ENCODE data around the gene ACSS2. TPM values are rescaled to one million over a fixed set of nuclear protein-coding genes. Genes with fewer than 3 reads are reported as not detected.

The ACSS2 gene
- polyA plus RNA-seq, 2 of the 4 experiments (the other 2 are of a cell fraction): 22.1 to 24.1 TPM

GRCh38 chr20:34848597-34848996, 27.8 kb upstream of the ACSS2 start (continued):
- no peak for TF ChIP-seq CTCF (IDR thresholded peaks at IDR 0.05)

- no peak for ATAC-seq
- H3K9me3 ChIP-seq: no peaks in the 10 kb centered on the region
- no peak overlapping the region for H3K4me3 ChIP-seq
- no peak for FAIRE-seq
- no peak for DNase-seq (ENCODE audit: low read depth in 1 of 2, low spot score in 1 of 2)
- ChIA-PET CTCF (interaction anchor here (0.8 to 1.9 kb wide), 3 partner anchors 12 to 24 kb away, joined by 3 to 13 read pairs (median 4); no protein-coding TSS in a partner anchor), POLR2A (no interaction called here)
- no peak for TF ChIP-seq EHMT2 (IDR thresholded peaks at IDR 0.05; ENCODE audit: low read depth)
- TF ChIP-seq, protein P1, sequence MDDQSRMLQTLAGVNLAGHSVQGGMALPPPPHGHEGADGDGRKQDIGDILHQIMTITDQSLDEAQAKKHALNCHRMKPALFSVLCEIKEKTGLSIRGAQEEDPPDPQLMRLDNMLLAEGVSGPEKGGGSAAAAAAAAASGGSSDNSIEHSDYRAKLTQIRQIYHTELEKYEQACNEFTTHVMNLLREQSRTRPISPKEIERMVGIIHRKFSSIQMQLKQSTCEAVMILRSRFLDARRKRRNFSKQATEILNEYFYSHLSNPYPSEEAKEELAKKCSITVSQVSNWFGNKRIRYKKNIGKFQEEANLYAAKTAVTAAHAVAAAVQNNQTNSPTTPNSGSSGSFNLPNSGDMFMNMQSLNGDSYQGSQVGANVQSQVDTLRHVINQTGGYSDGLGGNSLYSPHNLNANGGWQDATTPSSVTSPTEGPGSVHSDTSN (IDR thresholded peaks at IDR 0.05): no peak
- TF ChIP-seq JUN (IDR thresholded peaks at IDR 0.05): no peak
- TF ChIP-seq RAD21 (conservative IDR thresholded peaks at IDR 0.05 in 1 of 2, IDR thresholded peaks at IDR 0.05 in 1 of 2): no peak
- no peak for TF ChIP-seq KDM5A (IDR thresholded peaks at IDR 0.05)
- TF ChIP-seq, protein P2, sequence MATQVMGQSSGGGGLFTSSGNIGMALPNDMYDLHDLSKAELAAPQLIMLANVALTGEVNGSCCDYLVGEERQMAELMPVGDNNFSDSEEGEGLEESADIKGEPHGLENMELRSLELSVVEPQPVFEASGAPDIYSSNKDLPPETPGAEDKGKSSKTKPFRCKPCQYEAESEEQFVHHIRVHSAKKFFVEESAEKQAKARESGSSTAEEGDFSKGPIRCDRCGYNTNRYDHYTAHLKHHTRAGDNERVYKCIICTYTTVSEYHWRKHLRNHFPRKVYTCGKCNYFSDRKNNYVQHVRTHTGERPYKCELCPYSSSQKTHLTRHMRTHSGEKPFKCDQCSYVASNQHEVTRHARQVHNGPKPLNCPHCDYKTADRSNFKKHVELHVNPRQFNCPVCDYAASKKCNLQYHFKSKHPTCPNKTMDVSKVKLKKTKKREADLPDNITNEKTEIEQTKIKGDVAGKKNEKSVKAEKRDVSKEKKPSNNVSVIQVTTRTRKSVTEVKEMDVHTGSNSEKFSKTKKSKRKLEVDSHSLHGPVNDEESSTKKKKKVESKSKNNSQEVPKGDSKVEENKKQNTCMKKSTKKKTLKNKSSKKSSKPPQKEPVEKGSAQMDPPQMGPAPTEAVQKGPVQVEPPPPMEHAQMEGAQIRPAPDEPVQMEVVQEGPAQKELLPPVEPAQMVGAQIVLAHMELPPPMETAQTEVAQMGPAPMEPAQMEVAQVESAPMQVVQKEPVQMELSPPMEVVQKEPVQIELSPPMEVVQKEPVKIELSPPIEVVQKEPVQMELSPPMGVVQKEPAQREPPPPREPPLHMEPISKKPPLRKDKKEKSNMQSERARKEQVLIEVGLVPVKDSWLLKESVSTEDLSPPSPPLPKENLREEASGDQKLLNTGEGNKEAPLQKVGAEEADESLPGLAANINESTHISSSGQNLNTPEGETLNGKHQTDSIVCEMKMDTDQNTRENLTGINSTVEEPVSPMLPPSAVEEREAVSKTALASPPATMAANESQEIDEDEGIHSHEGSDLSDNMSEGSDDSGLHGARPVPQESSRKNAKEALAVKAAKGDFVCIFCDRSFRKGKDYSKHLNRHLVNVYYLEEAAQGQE (IDR thresholded peaks at IDR 0.05): no peak
- TF ChIP-seq, protein P3, sequence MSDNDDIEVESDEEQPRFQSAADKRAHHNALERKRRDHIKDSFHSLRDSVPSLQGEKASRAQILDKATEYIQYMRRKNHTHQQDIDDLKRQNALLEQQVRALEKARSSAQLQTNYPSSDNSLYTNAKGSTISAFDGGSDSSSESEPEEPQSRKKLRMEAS (IDR thresholded peaks at IDR 0.05): no peak
- no peak for TF ChIP-seq MAZ (IDR thresholded peaks at IDR 0.05; ENCODE audit: borderline replicate concordance, low read depth, low read length)
- no peak for TF ChIP-seq HDAC2 (IDR thresholded peaks at IDR 0.05)
- TF ChIP-seq FOXS1 (CRISPR knock-in tag; IDR thresholded peaks at IDR 0.05): no peak
- TF ChIP-seq MAFK (IDR thresholded peaks at IDR 0.05; ENCODE audit: partially characterized antibody): no peak
- no peak overlapping the region for H3K4me2 ChIP-seq
- H3K27ac ChIP-seq: no peak overlapping the region
- no peaks in the 10 kb centered on the region for H3K4me1 ChIP-seq
- 92% methylated on average over 9 of the region's 9 CpGs for WGBS (ENCODE audit: missing lambda C conversion rate)
Observed at GRCh38 chr20:34849778-34850177, 26.6 kb upstream of the ACSS2 start.

- H3K27ac ChIP-seq: no peak overlapping the region
- ChIA-PET CTCF (interaction anchor here (1.0 to 2.3 kb wide), 3 partner anchors 11 to 22 kb away, joined by 4 to 13 read pairs (median 8); partner anchors contain the start of gene GGT7), POLR2A (no interaction called here)
- ATAC-seq (no peak), FAIRE-seq (no peak), DNase-seq (ENCODE audit: low read depth in 1 of 2, low spot score in 1 of 2) (no peak)
- no peaks in the 10 kb centered on the region for H3K9me3 ChIP-seq
- no peak for TF ChIP-seq CTCF (IDR thresholded peaks at IDR 0.05)
- TF ChIP-seq ZNF302 (CRISPR knock-in tag; IDR thresholded peaks at IDR 0.05): no peak
- TF ChIP-seq MAZ (IDR thresholded peaks at IDR 0.05; ENCODE audit: borderline replicate concordance, low read depth, low read length): no peak
- no peak for TF ChIP-seq SMC3 (IDR thresholded peaks at IDR 0.05)
- H3K4me1 ChIP-seq: no peaks in the 10 kb centered on the region
- no peak overlapping the region for H3K4me3 ChIP-seq
- H3K4me2 ChIP-seq: no peak overlapping the region
- 96% methylated on average over 13 of the region's 14 CpGs for WGBS (ENCODE audit: missing lambda C conversion rate)
Observed at GRCh38 chr20:34850969-34851368, 25.4 kb upstream of the ACSS2 start.
